ENCODE data around the gene NAALADL2. TPM values are rescaled to one million over a fixed set of nuclear protein-coding genes. Genes with fewer than 3 reads are reported as not detected.

The NAALADL2 gene
- total RNA-seq, 1 donor from 2014 or later = 10.6 TPM

DNA sequence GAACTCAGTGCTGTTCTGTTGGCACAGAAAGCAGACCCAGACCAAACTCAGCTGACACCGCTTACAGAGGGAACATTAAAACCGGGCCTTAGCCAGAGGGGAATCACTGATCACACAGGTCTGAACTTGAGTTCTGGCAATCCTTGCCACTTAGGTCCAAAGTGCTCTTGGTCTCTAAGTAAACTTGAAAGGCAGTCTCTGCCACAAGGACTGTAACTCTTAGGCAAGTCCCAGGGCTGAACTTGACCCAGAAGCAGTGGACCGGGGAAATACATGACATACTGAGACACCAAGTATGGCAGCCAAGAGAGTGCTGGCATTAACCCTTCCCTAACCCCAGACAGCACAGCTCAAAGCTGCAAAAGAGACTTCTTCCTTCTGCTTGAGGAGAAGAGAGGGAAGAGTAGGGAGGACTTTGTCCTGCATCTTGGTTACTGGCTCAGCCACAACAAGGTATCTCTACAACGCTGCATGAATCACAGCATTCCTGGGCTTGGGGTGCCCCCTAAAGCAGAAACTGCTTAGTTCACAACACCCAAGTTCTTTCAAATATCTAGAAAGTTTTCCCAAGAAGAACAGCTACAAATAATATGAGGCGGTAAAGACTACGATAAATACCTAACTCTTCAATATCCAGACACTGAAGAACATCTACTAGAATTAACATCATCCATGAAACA, 32.5 kb downstream of the NAALADL2 start:
- no peak for DNase-seq

DNA sequence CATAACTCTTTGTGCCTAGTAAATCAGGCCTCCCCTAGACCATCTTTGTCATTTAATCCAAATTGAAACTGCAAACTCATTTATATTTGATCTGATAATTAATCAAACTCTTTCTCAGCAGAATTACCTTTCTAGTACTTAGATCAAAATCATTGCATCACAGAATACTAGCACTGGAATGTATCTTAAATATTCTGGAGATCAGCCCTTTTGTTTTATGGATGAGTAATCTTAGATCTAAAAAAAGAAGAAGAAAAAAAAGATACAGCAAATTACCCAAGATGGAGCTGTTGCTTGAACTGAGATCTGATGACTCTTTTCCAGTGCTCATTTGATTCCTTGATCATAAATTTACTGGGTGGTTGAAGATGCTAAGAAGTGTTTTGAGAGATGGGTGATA, 47.9 kb downstream of the NAALADL2 start:
- DNase-seq = no peak

DNA sequence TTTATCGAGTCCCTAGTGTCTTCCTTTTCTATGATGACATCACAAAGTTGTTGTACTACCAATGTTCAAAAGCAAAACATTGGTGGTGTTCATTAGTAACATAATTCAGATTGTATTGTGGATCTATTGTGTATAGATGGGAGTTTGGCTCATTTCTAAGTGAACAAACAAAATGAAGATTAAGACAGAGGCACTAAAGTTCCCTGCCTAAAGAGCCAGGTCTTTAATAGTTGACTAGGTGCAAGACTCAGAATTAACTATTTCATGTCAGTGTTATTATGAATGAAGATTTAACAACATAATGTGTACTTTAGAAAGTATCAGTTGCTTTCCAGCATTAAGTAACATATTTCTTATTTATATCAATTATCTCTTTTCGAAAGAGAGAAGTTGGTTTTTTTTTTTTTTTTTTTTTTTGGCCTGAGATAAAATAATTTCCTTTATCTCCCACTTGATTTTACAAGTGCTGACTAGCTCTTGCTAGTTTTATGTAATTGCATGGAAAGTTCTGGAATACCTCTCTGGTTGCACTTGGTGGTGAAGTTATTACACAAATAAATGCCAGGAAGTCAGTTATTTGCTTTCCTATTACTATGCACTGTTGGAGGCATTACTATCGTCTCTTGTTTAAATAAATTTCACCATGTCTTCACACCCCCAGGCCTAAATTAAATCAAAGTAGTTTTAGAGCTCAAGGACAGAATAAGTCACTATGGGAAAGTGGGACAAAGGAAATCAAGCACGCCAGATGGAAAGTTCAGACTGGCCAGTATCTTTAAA, 48.7 kb downstream of the NAALADL2 start:
- no peak for DNase-seq

DNA sequence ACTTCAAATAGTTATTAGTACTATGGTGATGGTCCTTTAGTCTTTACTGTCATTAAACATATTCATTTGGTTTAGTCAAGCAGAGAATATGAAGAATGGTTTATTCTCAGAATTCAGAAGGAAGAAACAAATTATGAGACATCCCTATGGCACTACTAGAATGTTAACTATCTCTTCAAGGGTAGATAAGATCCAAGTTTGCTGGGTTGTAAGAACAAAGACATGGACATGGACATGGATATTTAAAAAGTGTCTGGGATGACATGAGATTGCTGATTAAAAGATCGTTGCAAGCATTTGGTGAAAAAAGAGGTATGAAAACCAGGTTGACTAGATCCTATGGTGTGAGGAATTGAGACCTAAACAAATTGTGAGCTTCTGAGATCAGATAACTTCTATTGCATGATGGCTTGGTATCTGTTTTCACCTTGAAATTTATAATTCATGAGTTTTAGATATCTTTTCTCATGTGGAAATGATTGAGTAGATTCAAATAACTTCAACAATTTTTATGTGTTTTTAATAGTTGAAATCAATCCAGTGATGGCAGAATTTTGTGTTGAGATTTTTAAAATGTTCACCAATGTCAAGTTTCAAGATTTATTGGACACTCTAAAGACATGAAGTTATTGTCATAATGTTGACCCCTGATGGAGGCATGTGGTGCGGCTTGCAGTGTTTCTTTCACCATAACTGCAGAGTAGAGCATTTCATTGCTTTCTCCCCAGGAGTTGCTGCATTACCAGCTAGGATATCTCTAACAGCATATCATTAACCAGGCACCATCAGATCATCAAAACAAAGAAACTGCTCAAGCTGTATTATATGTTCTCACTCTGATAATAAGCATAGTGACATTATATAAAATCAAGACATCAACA, 72.6 kb downstream of the NAALADL2 start:
- DNase-seq = no peak

DNA sequence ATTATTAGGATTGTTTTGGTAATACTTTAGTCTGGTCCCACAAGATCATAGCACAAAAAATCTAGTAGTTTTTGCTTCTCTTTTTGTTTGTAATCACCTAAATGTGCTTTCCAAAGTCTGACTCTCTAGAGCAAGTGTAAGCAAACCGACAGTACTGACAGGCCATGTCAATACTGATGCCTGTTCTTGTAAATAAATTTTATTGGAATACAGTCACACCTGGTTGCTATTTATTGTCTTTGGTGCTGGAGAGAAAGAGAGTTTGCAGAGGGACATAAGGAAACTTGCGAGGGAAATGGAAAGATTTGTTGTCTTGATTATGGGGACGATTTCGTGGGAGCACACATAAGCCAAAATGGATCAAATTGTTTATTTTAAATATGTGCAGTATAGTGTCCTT, 77.5 kb downstream of the NAALADL2 start:
- DNase-seq = no peak

DNA sequence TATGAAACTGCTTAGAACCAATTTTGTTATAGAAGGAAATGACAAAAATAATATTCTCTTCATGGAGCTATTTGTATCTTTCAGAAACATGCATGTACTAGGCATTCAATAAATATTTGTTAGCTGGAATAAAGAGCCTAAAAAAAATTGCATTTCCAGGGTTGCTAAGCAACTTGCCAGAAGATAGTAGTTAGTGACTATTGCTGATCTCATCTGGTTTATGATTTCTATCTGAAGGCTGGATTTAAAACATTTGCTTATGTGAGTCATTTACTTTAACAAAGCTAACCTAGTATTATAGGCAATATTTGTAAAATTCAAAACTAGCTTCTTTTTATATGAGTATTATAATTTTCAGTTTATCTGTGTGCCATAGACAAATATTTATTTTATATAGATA, 78.3 kb downstream of the NAALADL2 start:
- no peak for DNase-seq

DNA sequence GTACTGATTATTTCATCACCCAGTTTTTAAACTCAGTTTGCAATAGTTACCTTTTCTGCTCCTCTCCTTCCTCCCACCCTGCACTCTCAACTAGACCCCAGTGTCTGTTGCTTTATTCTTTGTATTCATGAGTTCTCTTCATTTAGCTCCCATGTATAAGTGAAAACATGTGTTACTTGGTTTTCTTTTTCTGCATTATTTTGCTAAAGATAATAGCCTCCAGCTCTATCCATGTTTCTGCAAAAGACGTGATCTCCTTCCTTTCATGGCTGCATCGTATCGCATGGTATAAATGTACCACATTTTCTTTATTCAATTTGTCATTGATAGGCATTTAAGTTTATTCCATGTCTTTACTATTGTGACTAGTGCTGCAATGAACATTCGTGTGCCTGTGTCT, 79.0 kb downstream of the NAALADL2 start:
- no peak for DNase-seq

DNA sequence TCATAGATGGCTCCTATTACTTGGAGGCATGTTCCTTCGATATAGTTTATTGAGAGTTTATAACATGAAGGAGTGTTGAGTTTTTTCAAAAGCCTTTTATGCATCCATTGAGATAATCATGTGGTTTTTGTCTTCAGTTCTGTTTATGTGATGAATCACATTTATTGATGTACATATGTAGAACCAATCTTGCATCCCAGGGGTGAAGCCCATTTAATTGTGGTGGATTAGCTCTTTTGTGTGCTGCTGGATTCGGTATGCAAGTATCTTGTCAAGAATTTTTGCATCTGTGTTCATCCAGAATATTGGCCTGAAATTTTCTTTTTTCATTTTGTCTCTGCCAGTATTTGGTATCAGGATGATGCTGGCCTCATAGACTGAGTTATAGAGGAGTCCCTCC, 81.0 kb downstream of the NAALADL2 start:
- no peak for DNase-seq

DNA sequence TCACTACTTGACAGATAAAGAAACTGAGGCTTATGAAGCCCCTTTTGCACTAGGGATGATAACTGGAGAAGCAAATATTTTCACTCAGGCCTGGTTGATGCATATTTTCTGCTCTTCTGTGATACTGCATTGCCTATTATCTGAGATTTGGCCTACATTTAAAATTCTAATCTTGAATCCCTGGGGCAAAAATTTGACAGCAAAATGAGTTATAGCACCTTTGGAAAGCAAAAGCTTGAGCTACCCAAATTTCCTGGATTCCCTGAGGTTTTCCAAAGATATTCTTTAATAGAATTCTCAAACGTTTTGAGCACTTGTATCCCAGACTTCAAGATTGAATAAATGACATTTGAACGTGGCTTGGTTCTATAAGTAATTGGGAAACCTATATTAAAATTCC, 86.1 kb downstream of the NAALADL2 start:
- DNase-seq = no peak

DNA sequence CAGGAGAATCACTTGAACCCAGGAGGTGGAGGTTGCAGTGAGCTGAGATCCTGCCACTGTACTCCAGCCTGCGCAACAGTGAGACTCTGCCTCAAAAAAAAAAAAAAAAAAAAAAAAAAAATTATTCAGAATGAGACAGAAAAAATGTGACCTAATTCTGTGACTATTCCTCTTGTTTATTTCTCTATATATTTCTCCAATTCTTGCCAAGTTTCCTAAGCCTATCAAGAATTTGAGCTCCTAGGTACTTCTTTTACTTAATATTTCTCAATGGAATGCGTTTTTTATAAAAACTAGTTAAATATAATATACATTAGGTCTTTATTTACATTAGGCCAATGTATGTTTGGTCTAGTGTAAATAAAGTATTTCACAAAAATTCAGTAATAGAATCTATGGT, 86.8 kb downstream of the NAALADL2 start:
- DNase-seq = no peak

DNA sequence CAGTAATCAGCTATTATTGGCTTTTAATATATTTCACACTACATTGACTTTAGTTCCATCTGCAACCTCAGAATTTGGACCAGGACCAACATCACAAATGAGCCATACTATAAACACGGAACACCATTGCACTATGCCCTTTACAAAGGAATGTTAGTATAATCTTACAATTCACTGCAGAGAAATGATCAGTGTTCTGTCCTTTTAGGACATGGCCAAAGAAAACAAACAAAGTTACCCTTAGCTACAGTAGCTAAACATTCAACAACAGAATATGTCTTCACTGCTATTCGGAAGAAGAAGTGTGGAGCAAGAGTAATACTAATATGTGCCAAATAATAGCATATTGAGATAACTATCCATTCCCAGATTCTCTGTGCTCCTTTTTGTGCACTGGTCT, 90.4 kb downstream of the NAALADL2 start:
- DNase-seq = no peak

DNA sequence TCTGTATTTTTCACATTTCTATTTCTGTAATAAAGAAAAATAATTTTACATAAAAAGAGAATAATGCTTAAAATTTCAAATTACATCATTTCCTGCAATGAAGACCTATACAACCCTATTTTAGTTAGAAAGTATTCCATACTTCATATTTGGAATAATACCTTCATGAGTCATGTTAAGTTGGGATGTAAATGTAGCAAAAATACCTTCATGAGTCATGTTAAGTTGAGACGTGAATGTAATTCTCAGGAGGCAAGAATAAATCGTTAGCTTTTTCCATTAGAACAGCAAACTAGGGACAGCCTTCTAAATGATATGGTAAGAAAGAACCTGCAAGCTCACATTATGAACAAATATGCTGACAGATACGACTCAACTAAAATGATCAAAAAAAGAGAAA, 91.9 kb downstream of the NAALADL2 start:
- DNase-seq = no peak

DNA sequence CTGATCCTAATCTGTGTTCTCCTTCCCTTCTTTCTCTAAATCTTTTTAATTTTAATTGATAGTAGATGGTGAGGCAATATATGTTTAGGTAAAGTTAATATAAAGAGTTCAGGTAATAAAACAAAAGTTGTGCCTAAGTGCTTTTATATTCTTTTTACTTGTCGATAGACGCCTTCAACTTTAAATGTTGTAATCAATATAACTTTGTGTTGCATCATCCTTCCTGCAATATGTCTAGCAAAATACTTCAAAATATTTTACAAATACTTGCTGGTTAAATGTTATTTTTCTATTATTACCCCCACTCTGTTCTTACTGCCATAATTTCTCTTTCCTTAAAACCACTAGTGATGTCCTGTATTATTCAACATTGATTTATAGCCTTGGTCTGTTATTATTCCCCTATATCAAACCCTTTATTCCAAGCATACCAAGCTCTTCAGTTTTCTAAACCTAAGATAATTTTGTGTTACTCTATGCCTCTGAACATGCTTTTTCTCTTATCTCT, 92.4 kb downstream of the NAALADL2 start:
- DNase-seq = no peak

DNA sequence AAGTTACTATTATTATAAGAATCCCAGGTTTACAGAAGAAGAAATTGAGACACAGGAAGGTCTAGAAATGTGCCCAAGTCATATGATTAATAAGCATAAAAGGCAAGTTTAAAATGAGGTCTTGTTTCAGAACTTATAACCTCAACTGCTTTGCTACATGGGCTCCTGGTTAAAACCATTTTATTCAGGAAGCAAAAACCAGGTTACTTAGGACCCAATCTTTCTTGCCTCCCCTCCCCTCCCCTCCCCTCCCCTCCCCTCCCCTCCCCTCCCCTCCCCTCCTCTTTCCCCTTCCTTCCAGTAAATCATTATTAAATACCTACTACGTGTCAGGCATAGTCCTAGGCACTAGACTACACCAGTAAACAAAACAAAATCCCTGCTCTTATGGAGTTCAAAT, 93.9 kb downstream of the NAALADL2 start:
- DNase-seq = no peak

DNA sequence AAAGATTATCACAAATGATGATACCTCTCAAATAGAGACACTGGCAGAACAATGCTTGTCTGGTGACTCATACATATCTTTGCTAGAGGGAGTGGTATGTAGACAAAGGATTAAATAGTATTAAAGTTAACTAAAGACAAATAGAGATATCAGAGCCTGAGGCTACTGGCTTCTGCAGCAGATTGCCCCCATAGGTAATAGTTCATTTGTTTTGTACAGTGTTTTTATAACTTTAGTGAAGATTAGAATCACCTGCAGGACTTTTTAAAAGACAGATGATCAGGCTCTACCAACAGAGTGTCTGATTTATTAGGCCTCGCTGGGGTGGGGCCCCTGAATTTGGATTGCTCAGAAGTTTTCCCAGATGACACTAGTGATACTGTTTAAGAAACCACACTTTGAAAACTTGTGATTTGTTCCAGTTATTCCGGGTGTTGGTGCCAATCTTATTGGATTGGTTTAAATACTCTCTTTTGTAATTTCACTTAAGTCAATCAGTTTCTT, 96.4 kb downstream of the NAALADL2 start:
- DNase-seq = no peak

DNA sequence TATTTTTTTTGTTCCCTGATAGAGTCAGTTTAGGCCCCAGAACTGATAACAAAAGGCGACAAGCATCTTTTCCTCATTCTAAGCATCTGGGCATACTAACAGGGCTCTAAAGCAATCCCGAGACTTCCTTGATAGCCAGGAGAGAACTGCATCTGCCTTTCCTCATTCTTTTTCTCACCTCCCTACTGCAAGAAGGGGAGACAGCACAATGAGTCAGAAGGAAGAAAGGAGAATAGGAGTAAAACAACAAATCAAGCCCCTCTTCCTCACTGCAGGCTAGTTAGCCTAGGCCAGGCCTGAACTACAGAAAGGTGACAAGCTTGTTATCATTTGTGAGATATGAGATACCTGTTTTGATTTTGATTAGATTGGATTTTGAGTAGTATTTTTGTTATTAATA, 97.9 kb downstream of the NAALADL2 start:
- DNase-seq = no peak

DNA sequence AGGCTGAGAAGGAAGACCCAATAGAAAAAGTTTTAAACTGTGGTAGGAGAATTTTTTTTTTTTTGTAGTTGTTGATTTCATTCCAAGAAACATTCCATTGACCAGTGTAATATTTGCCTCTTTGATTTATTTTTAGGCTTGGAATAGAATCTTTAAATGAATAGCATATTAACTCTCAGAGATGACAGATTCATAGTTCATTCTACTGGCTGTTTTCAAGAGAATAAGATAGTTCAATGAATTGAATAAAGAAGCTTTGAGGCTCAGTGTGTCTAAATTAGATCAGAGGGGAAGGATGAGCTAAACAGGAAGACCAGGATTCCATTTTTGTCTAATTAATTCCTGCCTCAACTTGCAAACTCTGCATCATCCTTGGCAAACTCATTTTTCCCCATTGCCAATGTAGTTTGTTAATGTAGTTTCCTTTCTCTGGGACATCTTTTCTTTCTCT, 98.4 kb downstream of the NAALADL2 start:
- no peak for DNase-seq

DNA sequence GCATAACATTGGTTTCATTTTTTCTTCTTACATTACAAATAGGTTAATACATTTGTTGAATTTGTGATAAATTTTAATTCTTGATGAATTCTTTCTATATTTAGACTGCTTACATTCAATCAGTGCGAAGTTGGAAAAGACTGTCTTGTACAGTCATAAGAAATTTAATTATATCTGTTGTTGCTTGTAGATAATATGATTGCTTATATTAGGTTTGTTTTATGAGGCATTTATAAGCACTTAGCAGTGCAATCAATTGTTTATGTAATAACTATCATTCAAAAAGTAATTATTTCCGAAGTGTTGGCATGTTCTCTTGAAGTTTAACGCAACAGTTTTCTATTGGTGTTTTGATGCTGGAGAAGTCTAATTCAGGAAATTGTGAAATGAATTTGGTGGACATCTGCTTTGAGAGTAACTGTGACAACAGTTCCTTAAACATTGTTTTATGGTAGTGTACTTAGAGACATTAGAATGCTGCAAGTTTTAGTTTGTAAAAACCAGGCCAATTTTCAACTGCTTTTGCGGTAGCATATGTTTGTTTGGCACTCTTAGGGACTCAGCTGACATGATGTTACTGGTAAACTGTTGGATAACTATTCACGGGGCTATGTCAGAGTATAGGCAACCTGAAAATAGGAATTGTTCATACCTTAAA, 99.7 kb downstream of the NAALADL2 start:
- no peak for DNase-seq

DNA sequence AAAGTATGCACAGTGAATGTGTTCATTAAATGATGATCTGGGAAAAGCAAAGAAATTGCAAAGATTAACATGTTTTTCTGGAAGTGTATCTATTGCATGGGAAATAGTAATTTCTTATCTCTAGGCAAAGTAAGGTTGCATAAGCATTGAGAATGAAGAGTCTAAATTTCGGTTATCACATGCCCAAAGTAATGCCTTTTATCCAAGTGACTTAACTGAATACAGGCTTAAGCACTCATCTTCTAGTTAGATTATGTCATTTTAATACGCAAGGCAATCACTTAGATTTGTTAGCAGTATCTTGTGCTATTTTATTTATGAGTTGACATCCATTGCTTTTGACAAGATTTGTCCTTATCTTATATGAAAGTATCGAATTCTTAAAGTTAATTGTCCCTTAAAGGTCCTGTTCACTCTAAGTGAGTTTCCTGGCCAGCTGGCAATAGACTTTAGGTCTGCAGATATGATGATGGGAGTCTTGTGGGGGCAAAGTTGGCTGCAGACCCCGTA, 100.5 kb downstream of the NAALADL2 start:
- DNase-seq = no peak

DNA sequence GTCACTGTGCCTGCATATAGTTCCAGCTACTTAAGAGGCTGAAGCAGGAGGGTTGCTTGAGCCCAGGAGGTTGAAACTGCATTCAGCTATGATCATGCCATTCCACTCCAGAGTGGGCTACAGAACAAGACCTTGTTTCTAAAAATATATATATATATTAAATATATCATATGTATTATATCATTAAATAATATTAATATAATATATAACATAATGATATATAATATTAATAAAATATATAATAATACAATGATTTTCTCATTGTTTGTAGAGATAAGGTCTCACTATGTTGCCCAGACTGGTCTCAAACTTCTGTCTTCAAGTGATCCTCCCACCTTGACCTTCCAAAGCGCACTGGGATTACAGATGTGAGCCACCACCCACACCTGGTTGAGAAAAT, 101.8 kb downstream of the NAALADL2 start:
- no peak for DNase-seq

DNA sequence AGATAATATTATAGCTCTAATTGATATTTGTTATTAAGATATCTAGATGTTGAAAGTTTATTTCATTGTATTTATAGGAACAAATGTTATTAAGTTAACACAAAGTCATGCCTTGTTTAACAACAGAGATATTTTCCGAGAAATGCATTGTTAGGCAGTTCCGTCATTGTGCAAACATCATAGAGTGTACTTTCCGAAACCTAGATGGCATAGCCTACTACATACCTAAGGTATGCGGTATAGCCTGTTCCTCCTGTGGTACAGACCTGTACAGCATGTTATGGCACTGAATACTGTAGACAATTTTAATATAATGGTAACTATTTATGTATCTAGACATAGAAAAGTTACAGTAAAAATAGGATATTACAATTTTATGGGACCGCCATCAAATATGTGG, 114.3 kb downstream of the NAALADL2 start:
- no peak for DNase-seq

DNA sequence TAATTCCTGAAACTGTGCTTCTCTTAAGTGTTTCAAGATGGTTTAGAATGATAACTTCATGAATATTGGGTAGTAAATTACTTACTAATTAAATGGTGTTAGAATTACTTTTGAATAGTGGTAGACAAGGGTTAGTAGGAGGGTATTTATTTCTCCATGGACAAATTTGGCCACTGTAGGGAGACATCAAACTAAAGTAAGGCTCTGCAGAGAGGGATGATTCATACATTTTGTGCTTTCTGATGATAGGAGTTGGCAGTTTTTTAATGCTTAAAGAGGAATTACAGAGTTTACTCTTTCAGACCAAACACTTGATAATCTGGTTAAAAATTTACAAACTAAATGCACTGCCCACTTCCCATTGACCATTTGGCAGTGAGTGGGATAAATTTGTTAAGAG, 127.6 kb downstream of the NAALADL2 start:
- DNase-seq = no peak
